GM21825 (cell line): Measurements from ENCODE around the gene ST8SIA6.
A peak's percentile ranks its signal among the peaks of the same experiment; 100 is the strongest.
"Not testable (repeated sequence)": the region's sequence is repeated elsewhere in the genome, so short reads cannot be mapped to it uniquely, and the experiment has no call there.

Experiments used
- ATAC-seq: cut with Tn5 transposase; IDR thresholded peaks from one replicate; pipeline ENCODE4 v1.9.1; 2021; ENCODE audit warnings: mild to moderate bottlenecking, moderate library complexity; ENCODE audit not compliant: unreplicated experiment

ST8SIA6 gene

GRCh38 chr10:17349717-17350116, 104.7 kb downstream of the ST8SIA6 start:
- ATAC-seq: no peak

GRCh38 chr10:17348501-17349349, 105.7 kb downstream of the ST8SIA6 start:
- ATAC-seq: no peak

- no peak for ATAC-seq
Observed at GRCh38 chr10:17348011-17348500, 106.3 kb downstream of the ST8SIA6 start.

- ATAC-seq: no peak
Observed at GRCh38 chr10:17344206-17344605, 110.2 kb downstream of the ST8SIA6 start.

- ATAC-seq: no peak
Observed at GRCh38 chr10:17343118-17343517, 111.3 kb downstream of the ST8SIA6 start.

GRCh38 chr10:17340144-17340829, 114.1 kb downstream of the ST8SIA6 start:
- ATAC-seq: no peak

GRCh38 chr10:17335065-17335464, 119.3 kb downstream of the ST8SIA6 start:
- no peak for ATAC-seq

- no peak for ATAC-seq
Observed at GRCh38 chr10:17330501-17330900, 123.9 kb downstream of the ST8SIA6 start.

GRCh38 chr10:17326377-17326776, 128.0 kb downstream of the ST8SIA6 start:
- no peak for ATAC-seq

GRCh38 chr10:17321957-17322356, 132.4 kb downstream of the ST8SIA6 start:
- not testable (repeated sequence) for ATAC-seq

GRCh38 chr10:17316488-17317170, 137.8 kb downstream of the ST8SIA6 start:
- peak; percentile 83 for ATAC-seq

GRCh38 chr10:17309435-17309834, 145.0 kb downstream of the ST8SIA6 start:
- no peak for ATAC-seq

- no peak for ATAC-seq
Observed at GRCh38 chr10:17307123-17307522, 147.3 kb downstream of the ST8SIA6 start.

- no peak for ATAC-seq
Observed at GRCh38 chr10:17292375-17292774, 162.0 kb downstream of the ST8SIA6 start.

GRCh38 chr10:17290226-17290625, 164.2 kb downstream of the ST8SIA6 start:
- no peak for ATAC-seq

GRCh38 chr10:17289763-17290162, 164.6 kb downstream of the ST8SIA6 start:
- no peak for ATAC-seq

- no peak for ATAC-seq
Observed at GRCh38 chr10:17286562-17287550, 167.5 kb downstream of the ST8SIA6 start.

GRCh38 chr10:17282311-17282710, 172.1 kb downstream of the ST8SIA6 start:
- no peak for ATAC-seq

GRCh38 chr10:17278607-17279240, 175.7 kb downstream of the ST8SIA6 start:
- no peak for ATAC-seq
